HepG2 (cell line): ENCODE results near the gene LTB4R2. TPM values are rescaled to one million over a fixed set of nuclear protein-coding genes. Genes with fewer than 3 reads are reported as not detected.
A peak's percentile ranks its signal among the peaks of the same experiment; 100 is the strongest.

Source experiments
- ASH2L ChIP-seq: fragments of 300-600, 200-600 bp; sonication (generic); IDR thresholded peaks from 2 replicates; pipeline ENCODE4 v1.7.0; 2017; ENCODE audit warnings: low read depth, mild to moderate bottlenecking, moderate library complexity, mixed read lengths, low read length; ENCODE audit not compliant: insufficient read length
- CEBPB ChIP-seq: IDR thresholded peaks from 2 replicates; pipeline ENCODE4 v1.6.1; 2011; ENCODE audit warnings: low read depth, low read length, improper control_type of control experiment, borderline replicate concordance
- LCORL ChIP-seq, 2 experiments: fragments of 450-650 bp in 1 of 2; sonication (generic) in 1 of 2; formaldehyde crosslinking in 1 of 2; IDR thresholded peaks; 2 replicates each; pipeline versions ENCODE4 v1.5.0 to v1.6.1; 2017 to 2020; ENCODE audit warnings: antibody characterized with exemption in 1 of 2, missing genetic modification reagents in 1 of 2
- MEIS1 ChIP-seq: sonication (generic); formaldehyde crosslinking; IDR thresholded peaks from 2 replicates; pipeline ENCODE4 v1.9.0; 2021; ENCODE audit warnings: mild to moderate bottlenecking, missing genetic modification reagents, moderate library complexity, borderline replicate concordance
- SIX4 ChIP-seq: sonication (generic); formaldehyde crosslinking; IDR thresholded peaks from 2 replicates; pipeline ENCODE4 v1.4.0; 2020; ENCODE audit warnings: missing genetic modification reagents
- SP140L ChIP-seq: sonication (generic); formaldehyde crosslinking; IDR thresholded peaks from 2 replicates; pipeline ENCODE4 v1.4.0; 2020; ENCODE audit warnings: missing genetic modification reagents, borderline replicate concordance
- SYNCRIP ChIP-seq: fragments of 200-400 bp; formaldehyde crosslinking; IDR thresholded peaks from 2 replicates; pipeline ENCODE4 v1.6.1; 2018; ENCODE audit warnings: mild to moderate bottlenecking, low read depth, low read length; ENCODE audit not compliant: insufficient read depth
- TCF7L2 ChIP-seq: IDR thresholded peaks from 2 replicates; pipeline ENCODE4 v1.6.1; 2011; ENCODE audit warnings: mild to moderate bottlenecking, low read depth, low read length, moderate library complexity
- TEAD3 ChIP-seq: optimal IDR thresholded peaks from 2 replicates; pipeline ENCODE3; 2016; ENCODE audit warnings: borderline replicate concordance
- ZFP36L2 ChIP-seq: sonication (generic); formaldehyde crosslinking; IDR thresholded peaks from 2 replicates; pipeline ENCODE4 v1.4.0; 2020; ENCODE audit warnings: missing genetic modification reagents
- ZNF343 ChIP-seq: sonication (generic); formaldehyde crosslinking; IDR thresholded peaks from 2 replicates; pipeline ENCODE4 v1.4.0; 2020; ENCODE audit warnings: mild to moderate bottlenecking, missing genetic modification reagents
- ZNF510 ChIP-seq: sonication (generic); formaldehyde crosslinking; IDR thresholded peaks from 2 replicates; pipeline ENCODE4 v1.4.0; 2020; ENCODE audit warnings: low read depth, mild to moderate bottlenecking, missing genetic modification reagents
- ZNF609 ChIP-seq: sonication (generic); formaldehyde crosslinking; IDR thresholded peaks from 2 replicates; pipeline ENCODE4 v1.4.0; 2020; ENCODE audit warnings: mild to moderate bottlenecking, missing genetic modification reagents, borderline replicate concordance
- ZNF703 ChIP-seq: sonication (generic); formaldehyde crosslinking; IDR thresholded peaks from 2 replicates; pipeline ENCODE4 v1.5.1; 2020; ENCODE audit warnings: missing genetic modification reagents, mild to moderate bottlenecking, moderate library complexity, borderline replicate concordance
- ZNF724P ChIP-seq: sonication (generic); formaldehyde crosslinking; IDR thresholded peaks from 2 replicates; pipeline ENCODE4 v1.8.0; 2022; ENCODE audit warnings: missing genetic modification reagents, borderline replicate concordance
- ZNF761 ChIP-seq: sonication (generic); formaldehyde crosslinking; conservative IDR thresholded peaks from 2 replicates; pipeline ENCODE4 v1.4.0; 2020; ENCODE audit warnings: mild to moderate bottlenecking, missing genetic modification reagents
- polyA plus RNA-seq, 8 experiments: library from polyadenylated mRNA; depleted of rRNA in 3 of 8; stranded (reverse) in 7 of 8; unstranded in 1 of 8; fragments of >200 nt; fragmentation: Illumina TruSeq in 4 of 8; extraction: Trizol in 4 of 8; gene quantifications; 2 replicates each; pipeline versions ENCODE4 v1.2.1 to v1.2.3, GENCODE V29; 2011 to 2016; ENCODE audit warnings: low read depth in 4 of 8, missing spikeins in 1 of 8, mixed read lengths in 1 of 8; ENCODE audit not compliant: insufficient read depth in 1 of 8
- total RNA-seq, 5 experiments: library from RNA; depleted of rRNA; stranded (reverse); fragments of >200 nt; fragmentation: Illumina TruSeq; extraction: Trizol; gene quantifications; 2 replicates each; pipeline ENCODE4 v1.2.3, GENCODE V29; 2016; ENCODE audit warnings: low read depth in 1 of 5
- TF ChIP-seq, protein P1 (sequence below): fragments of 450-650 bp; IDR thresholded peaks from 2 replicates; pipeline ENCODE4 v1.6.1; 2017
- TF ChIP-seq, protein P2 (sequence below): sonication (generic); formaldehyde crosslinking; IDR thresholded peaks from 2 replicates; pipeline ENCODE4 v1.4.0; 2020; ENCODE audit warnings: mild to moderate bottlenecking, low read depth, missing genetic modification reagents
- TF ChIP-seq, protein P3 (sequence below): IDR thresholded peaks from 2 replicates; pipeline ENCODE4 v1.6.1; 2018; ENCODE audit warnings: missing genetic modification reagents, mild to moderate bottlenecking, missing compliant biosample characterization

Gene LTB4R2
- total and polyA plus RNA-seq, 2 of the 13 experiments (the other 11 are each of a cell fraction or from before 2014, with no cell fraction given), result 3.9 to 6.9 TPM

DNA sequence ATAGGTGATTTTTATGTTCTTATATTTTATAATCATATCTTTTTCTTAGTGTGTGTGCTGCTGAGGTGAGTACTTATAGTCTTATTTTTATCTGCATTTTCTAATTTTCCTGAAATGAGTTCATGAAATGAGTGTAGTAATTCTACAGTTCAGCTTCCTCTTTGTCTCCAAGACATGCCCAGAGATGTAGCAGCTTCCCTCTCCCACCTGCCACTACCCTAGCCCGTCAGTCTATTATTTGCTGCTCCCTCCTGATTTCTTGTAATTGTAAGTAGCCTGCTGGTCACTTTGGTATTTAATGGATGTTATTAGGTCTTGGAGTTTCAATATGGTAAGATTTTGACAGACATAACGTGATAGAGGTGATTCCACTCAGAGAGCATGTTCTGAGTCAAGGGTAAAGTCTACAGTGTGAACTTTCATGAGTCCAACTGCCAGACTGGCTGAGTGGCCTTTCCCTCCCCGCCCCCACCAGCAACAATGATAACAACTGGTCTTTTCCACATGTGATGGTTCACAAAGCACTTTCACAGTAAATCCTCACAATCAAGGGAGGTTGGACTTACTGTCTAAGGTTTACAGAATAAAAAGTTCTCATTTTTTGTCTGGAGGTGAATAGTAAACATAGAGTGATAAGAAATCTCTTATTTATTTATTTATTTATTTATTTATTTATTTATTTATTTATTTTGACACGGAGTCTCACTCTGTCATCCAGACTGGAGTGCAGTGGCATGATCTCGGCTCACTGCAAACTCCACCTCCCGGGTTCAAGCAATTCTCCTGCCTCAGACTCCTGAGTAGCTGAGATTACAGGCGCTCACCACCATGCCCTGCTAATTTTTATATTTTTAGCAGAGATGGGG is 34.1 kb downstream of the LTB4R2 start (continued):
- TF ChIP-seq SP140L (CRISPR knock-in tag) (no peak), SIX4 (CRISPR knock-in tag) (no peak), MEIS1 (CRISPR knock-in tag) (no peak), CEBPB (no peak), ZNF609 (no peak), SYNCRIP (no peak), ZNF343 (CRISPR knock-in tag) (no peak), TCF7L2 (no peak), ZNF510 (CRISPR knock-in tag) (no peak), ZNF724P (CRISPR knock-in tag) (no peak), ZNF703 (no peak), TEAD3 (CRISPR knock-in tag) (peak; percentile 72), ZNF761 (CRISPR knock-in tag) (no peak), LCORL (IDR thresholded peaks at IDR 0.05) (no peak), LCORL (CRISPR knock-in tag; IDR thresholded peaks at IDR 0.05) (peak; percentile 61; the same call in 1 of the 2 replicates), ASH2L (no peak), ZFP36L2 (CRISPR knock-in tag) (no peak)
- TF ChIP-seq, protein P1, sequence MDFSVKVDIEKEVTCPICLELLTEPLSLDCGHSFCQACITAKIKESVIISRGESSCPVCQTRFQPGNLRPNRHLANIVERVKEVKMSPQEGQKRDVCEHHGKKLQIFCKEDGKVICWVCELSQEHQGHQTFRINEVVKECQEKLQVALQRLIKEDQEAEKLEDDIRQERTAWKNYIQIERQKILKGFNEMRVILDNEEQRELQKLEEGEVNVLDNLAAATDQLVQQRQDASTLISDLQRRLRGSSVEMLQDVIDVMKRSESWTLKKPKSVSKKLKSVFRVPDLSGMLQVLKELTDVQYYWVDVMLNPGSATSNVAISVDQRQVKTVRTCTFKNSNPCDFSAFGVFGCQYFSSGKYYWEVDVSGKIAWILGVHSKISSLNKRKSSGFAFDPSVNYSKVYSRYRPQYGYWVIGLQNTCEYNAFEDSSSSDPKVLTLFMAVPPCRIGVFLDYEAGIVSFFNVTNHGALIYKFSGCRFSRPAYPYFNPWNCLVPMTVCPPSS, result no peak
- TF ChIP-seq, protein P2, sequence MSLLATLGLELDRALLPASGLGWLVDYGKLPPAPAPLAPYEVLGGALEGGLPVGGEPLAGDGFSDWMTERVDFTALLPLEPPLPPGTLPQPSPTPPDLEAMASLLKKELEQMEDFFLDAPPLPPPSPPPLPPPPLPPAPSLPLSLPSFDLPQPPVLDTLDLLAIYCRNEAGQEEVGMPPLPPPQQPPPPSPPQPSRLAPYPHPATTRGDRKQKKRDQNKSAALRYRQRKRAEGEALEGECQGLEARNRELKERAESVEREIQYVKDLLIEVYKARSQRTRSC (CRISPR knock-in tag), result 0 out of 2 replicates have a peak, but pooled peaks have one; percentile 58
- TF ChIP-seq, protein P3, sequence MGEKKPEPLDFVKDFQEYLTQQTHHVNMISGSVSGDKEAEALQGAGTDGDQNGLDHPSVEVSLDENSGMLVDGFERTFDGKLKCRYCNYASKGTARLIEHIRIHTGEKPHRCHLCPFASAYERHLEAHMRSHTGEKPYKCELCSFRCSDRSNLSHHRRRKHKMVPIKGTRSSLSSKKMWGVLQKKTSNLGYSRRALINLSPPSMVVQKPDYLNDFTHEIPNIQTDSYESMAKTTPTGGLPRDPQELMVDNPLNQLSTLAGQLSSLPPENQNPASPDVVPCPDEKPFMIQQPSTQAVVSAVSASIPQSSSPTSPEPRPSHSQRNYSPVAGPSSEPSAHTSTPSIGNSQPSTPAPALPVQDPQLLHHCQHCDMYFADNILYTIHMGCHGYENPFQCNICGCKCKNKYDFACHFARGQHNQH, result peak; percentile 35; the same call in 1 of the 2 replicates
